Keratinocyte (primary cell): ENCODE measurements around the gene NDUFA3.

Experiments used
- EZH2 ChIP-seq: IDR thresholded peaks from one replicate; pipeline ENCODE4 v1.6.1; 2012; ENCODE audit warnings: inconsistent platforms, mild to moderate bottlenecking, low read length, moderate library complexity
- TF ChIP-seq, protein P1 (sequence below), 3 experiments: IDR thresholded peaks in 1 of 3; conservative IDR thresholded peaks in 1 of 3; optimal IDR thresholded peaks in 1 of 3; 2 replicates in 2 of 3; 3 replicates in 1 of 3; pipeline versions ENCODE3 to v1.5.1; 2011; ENCODE audit warnings: low read length in 3 of 3, mild to moderate bottlenecking in 3 of 3, moderate library complexity in 2 of 3, control low read depth in 1 of 3, inconsistent platforms in 1 of 3; ENCODE audit not compliant: insufficient read depth in 2 of 3; ENCODE audit errors: extremely low read depth in 1 of 3

DNA sequence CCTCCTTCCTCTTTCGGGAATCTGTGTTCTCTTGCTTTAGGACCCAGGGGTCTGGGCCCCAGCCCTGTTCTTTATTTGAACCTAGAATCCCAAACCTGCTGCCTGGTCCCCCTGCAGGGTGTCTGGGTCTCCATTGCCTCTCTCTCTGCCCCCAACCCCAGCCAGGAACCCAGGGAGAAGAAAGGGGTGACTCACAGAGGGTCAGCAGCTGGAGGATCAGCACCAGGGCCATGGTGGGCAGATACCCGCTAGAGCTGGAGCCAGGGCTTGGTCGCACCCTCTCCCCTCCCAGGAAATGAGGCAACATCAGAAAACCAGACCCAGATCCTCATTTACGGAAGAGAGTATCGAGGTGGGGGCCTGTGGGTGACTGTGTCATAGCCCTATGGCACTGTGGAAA lies 2.1 kb upstream of the NDUFA3 start, which contains the start of gene OSCAR:
- TF ChIP-seq, protein P1, sequence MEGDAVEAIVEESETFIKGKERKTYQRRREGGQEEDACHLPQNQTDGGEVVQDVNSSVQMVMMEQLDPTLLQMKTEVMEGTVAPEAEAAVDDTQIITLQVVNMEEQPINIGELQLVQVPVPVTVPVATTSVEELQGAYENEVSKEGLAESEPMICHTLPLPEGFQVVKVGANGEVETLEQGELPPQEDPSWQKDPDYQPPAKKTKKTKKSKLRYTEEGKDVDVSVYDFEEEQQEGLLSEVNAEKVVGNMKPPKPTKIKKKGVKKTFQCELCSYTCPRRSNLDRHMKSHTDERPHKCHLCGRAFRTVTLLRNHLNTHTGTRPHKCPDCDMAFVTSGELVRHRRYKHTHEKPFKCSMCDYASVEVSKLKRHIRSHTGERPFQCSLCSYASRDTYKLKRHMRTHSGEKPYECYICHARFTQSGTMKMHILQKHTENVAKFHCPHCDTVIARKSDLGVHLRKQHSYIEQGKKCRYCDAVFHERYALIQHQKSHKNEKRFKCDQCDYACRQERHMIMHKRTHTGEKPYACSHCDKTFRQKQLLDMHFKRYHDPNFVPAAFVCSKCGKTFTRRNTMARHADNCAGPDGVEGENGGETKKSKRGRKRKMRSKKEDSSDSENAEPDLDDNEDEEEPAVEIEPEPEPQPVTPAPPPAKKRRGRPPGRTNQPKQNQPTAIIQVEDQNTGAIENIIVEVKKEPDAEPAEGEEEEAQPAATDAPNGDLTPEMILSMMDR (optimal IDR thresholded peaks at IDR 0.05 in 1 of 3, IDR thresholded peaks at IDR 0.05 in 1 of 3, conservative IDR thresholded peaks at IDR 0.05 in 1 of 3; ENCODE audit: extremely low read depth in 1 of 3, insufficient read depth in 2 of 3, low read length in 3 of 3): no peak
- TF ChIP-seq EZH2: no peak
